Kidney capillary endothelial cell (primary cell): ENCODE measurements around the gene BAZ1B.
"Not testable (repeated sequence)": the region's sequence is repeated elsewhere in the genome, so short reads cannot be mapped to it uniquely, and the experiment has no call there.

ENCODE experiments used
- DNase-seq: peaks from one replicate; pipeline ENCODE4 v3.0.0-alpha.2; 2018; ENCODE audit warnings: low spot score

Gene BAZ1B

GRCh38 chr7:73541722-73542121, 19.6 kb upstream of the BAZ1B start:
- no peak for DNase-seq

DNA sequence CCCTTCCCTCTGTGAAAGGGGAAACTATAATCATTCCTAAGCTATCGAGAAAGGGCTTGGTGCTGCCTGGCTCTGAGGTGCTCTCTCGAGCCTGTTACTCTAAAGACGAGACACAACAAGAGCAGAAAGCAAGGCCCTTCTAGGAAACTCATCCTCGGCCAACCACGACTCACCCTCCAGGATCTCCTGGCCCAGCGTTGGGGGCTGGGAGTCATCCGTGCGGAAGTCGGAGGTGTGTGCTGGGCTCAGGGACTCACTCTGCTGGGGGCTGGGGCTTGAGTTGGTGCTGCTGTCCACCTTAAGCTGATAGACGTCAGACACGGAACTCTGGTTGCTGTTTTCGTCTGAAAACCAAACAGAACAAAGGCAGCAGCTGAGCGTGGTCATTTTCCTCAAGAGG, 17.6 kb upstream of the BAZ1B start:
- no peak for DNase-seq

DNA sequence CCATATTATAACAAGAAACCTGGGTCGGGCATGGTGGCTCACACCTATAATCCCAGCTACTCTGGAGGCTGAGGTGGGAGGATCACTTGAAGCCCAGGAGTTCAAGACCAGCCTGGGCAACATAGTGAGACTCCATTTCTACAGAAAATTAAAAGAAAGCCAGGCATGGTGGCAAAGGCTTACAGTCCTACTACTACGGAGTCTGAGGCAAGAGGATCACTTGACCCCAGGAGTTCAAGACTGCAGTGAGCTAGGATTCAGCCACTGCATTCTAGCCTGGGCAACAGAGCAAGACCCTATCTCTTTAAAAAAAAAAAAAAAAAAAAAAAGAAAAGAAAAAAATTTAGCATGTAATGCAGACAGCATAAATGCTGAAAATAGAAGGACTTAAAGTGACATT, 16.4 kb upstream of the BAZ1B start:
- not testable (repeated sequence) for DNase-seq

- DNase-seq: no peak
Measured at GRCh38 chr7:73537051-73537450, 15.0 kb upstream of the BAZ1B start.

DNA sequence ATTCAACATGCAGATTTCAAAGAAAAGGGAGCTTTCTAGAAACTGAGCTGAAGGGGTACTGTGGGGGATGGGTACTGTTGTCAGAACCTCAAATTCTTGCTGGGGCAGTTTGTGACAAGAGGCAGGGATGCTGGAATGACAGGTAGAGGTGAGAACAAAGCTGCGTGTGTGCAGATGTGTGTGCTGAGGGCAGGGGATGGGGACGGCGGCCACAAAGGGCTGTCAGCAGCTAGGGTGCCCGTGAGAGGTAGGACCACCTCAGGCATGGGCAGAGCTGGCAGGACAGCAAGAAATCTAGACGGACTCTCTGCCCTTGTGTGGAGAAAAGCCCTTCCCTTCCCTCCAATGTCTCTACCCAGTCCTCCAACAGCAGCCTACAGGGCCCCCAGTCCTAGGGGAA, 14.4 kb upstream of the BAZ1B start:
- DNase-seq: no peak

DNA sequence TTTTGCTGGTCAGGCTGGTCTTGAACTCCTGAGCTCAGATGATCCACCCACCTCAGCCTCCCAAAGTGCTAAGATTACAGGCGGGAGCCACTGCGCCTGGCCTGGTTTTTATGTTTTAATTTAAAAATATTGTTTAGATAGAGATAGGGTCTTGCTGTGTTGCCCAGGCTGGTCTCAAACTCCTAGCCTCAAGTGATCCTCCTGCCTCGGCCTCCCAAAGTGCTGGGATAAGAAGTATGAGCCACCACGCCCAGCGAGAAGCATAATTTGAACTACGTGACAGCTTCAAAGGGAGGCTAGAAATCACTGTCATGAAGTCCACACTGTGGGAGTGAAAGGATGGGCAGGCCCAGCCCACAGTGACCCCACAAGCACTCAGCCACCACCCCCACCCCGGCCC, 13.8 kb upstream of the BAZ1B start:
- not testable (repeated sequence) for DNase-seq

GRCh38 chr7:73533742-73534141, 11.6 kb upstream of the BAZ1B start:
- no peak for DNase-seq

DNA sequence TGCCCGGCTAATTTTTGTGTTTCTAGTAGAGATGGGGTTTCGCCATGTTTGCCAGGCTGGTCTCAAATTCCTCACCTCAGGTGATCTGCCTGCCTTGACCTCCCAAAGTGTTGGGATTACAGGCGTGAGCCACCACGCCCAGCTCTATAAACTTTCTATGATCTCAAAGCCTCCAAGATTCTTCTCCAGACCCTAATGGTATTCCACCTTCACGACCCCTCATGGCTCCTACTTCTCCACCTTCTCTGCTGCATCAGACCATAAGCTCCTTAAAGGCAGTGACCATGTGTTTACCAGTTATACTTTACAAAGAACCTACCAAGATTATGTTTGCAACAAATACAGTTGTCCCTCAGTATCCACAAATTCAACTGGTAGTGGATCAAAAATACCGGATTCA, 10.1 kb upstream of the BAZ1B start:
- DNase-seq: no peak

DNA sequence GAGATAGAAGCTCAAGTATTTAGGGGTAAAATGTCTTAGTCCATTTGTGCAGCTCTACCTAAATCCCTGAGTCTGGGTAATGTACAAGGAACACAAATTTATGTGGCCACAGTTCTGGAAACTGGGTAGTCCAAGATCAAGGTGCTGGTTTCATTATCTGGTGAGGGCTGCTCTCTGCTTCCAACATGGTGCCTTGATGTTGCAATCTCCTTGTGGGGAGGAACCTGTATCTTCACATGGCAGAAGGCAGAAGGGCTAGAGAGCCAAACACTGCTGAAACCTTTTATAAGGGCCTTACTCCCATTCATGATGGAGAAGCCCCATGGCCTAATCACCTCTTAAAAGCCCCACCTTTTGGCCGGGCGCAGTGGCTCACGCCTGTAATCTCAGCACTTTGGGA, 8.7 kb upstream of the BAZ1B start:
- DNase-seq: no peak

- no peak for DNase-seq
Measured at GRCh38 chr7:73526896-73527821, 5.1 kb upstream of the BAZ1B start.

- not testable (repeated sequence) for DNase-seq
Measured at GRCh38 chr7:73526158-73526494, 4.0 kb upstream of the BAZ1B start.

DNA sequence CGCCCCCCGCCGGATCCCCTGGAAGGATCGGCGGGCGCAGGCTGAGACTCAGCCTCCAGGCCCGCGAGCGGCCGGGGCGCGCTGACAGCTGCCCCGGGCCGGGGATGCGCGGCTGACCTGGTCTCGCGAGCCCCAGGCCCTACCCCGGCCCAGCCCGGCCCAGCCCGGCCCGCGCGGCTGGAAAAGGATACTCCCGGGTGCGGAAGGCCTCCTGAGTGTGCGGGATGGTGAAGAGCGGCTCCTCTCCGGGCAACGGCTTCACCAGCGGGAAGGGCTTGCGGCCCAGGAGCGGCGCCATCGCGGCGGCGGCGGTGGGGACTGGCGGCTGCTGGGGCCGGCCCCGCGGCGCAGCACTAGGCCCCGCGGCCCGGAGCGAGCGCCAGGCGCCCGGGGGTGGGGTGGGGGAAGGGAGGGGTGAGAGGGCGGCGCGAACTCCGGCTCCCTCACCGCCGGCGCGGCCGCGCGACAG, 423 bp downstream of the BAZ1B start:
- no peak for DNase-seq

GRCh38 chr7:73520673-73521635, 1.1 kb downstream of the BAZ1B start:
- DNase-seq: peak; percentile 21

GRCh38 chr7:73519867-73520672, 2.0 kb downstream of the BAZ1B start:
- no peak for DNase-seq

DNA sequence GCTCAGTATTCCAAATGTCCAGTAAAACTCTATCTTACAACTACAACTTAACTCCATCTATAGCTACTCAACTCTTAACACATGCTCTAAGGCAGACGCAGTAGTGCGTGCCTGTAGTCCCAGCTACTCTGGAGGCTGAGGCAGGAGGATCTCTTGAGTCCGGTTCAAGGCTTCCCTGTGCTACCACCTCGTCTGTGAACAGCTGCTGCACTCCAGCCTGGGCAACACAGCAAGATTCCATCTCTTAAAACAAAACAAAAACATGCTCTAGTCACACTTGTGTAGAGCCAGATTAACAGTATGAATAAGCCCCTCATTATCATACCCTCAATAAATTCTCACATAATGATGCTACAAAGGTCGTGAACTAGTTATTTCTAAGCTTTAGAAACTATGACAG, 3.6 kb downstream of the BAZ1B start:
- DNase-seq: no peak

DNA sequence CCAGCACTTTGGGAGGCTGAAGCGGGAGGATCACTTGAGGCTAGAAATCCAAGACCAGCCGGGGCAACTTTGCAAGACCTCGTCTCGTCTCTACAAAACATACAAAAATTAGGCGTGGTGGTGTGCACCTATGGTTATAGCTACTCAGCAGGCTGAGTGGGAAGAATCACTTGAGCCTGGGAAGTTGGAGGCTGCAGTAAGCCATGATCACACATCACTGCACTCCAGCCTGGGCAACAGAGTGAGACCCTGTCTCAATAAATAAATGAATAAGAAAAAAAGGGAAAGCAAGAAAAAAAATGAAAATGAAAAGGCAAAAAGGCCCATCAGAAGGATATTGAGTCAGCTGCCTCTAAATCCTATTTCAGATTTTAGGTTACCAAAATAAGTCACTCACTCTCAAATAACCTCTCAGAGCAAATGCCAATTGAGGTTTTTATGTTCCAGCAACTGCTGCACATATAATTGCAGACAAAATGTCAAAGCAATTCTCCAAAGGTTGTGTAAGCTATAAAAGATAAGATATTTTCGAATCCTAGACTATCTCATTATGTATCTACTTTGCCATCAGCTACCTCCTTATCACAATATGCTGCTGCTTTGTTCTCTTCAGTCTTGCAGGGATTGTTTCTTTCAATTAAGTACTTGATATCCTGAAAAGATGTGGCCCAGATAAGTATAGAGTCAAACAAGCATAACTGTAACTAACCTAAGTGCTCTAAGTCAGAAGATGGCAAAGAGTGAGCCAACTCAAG, 4.7 kb downstream of the BAZ1B start:
- no peak for DNase-seq

DNA sequence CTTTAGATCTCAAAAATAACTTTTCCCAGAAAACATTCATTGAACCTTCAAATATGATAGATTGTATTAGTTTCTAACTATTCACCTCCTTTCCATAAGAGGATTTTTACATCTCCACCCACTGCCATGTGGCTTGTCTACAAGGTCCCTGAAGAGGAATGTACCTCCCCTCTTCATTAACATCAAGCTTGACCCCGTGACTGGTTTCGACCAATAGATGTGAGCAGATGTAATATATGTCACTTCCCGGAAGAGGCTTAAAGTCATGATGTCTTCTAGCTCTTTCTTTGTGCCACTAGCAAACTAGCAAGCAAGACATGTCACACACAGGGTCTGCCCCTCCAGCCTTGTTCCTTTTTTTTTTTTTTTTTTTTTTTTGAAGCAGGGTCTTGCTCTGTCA, 6.9 kb downstream of the BAZ1B start:
- DNase-seq: no peak

DNA sequence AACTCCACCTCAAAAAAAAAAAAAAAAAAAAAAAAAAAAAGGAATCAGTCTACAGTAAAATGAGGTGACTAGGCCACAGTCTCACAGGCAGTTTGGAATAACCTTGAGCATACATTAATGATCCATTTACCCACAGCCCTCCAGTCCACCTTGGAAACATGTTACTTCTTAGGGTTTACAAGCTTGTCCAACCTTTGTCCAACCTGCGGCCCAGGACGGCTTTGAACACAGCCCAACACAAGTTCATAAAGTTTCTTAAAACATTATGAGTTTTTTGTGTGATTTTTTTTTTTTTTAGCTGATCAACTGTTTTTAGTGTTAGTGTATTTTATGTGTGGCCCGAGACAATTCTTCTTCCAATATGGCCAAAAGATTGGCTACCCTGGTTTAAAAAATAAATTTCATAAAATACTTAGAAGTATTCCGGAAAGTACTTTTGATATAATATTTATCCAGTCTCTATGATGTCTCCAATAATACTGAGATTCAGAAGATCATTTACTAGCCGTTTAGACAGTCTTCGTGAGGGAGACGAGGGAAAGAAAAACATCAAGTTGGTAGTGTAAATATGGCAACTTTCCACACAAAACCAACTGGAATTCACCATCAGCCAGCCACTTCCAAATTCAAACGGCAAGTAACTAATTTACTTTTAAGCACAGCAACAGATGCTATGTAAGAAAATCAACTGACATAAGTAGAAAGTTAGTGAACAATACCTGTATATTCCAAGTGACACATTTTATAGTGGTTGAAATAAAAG, 9.9 kb downstream of the BAZ1B start:
- DNase-seq: no peak

DNA sequence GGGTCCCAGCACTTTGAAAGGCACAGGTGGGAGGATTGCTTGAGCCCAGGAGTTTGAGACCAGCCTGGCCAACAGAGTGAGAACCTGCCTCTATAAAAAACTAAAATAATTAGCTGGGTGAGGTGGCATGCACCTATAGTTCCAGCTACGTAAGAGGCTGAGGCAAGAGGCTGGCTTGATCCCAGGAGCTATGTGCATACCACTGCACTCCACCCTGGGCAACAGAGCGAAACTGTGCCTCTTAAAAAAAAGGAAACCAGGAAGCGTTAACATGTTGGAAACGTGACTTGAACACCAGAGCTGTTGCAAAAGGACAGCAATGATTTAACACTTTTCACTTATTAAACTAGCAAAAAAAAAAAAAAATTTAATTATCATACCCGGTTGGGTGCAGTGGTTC, 12.6 kb downstream of the BAZ1B start:
- DNase-seq: no peak

GRCh38 chr7:73507556-73507955, 14.5 kb downstream of the BAZ1B start:
- no peak for DNase-seq

DNA sequence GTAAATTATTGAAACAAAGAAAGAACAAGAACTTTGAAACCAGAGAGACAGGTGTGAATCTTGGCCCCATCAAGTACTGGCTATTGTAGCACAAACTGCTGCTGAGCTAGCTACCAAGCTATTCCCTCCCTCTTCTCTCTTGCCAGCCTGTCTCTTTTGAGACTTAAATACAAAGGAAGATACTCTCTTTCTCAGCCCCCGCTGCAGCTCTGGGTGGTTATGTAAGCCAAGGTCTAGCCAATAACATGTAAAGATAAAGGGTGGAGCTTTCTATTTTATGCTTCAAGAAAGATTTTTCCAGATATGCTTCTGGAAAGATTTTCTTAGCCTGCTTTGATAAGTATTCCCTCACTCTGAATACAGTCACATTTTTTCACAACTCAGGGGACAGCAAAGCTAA, 17.2 kb downstream of the BAZ1B start:
- no peak for DNase-seq
